SK-N-MC (cell line): ENCODE measurements around the gene BTBD10.

Source experiments
- DNase-seq: peaks from one replicate; pipeline ENCODE4 v3.0.0-alpha.2; 2011; ENCODE audit warnings: low read depth, low spot score
- H3K27ac ChIP-seq: fragments of 200-600 bp; sonication (generic); 2 replicates; pipeline ENCODE4 v1.5.1; 2016; ENCODE audit warnings: mixed run types
- H3K36me3 ChIP-seq: fragments of 200-600 bp; sonication (generic); 2 replicates; pipeline ENCODE4 v1.6.1; 2017; ENCODE audit warnings: antibody characterized with exemption, low read length, mixed read lengths; ENCODE audit not compliant: insufficient read depth
- H3K4me3 ChIP-seq: fragments of 200-600 bp; sonication (generic); 2 replicates; pipeline ENCODE4 v1.5.1; 2016
- H3K9ac ChIP-seq: fragments of 200-600 bp; sonication (generic); 2 replicates; pipeline ENCODE4 v1.8.0; 2017; ENCODE audit warnings: mixed run types, mixed read lengths; ENCODE audit not compliant: insufficient read length
- H3K9me3 ChIP-seq: fragments of 200-600 bp; sonication (generic); 2 replicates; pipeline ENCODE4 v1.6.1; 2017; ENCODE audit warnings: low read depth, mild to moderate bottlenecking, antibody characterized with exemption, low read length, moderate library complexity, mixed read lengths
- EZH2 ChIP-seq: fragments of 200-600 bp; sonication (generic); IDR thresholded peaks from one replicate; pipeline ENCODE4 v1.6.1; 2017; ENCODE audit warnings: antibody characterized with exemption
- FOXP2 ChIP-seq: optimal IDR thresholded peaks from 2 replicates; pipeline ENCODE3; 2011; ENCODE audit warnings: mild to moderate bottlenecking, moderate library complexity; ENCODE audit not compliant: insufficient read depth; ENCODE audit errors: extremely low read length, control extremely low read depth
- POLR2AphosphoS5 ChIP-seq: IDR thresholded peaks from 2 replicates; pipeline ENCODE4 v1.6.1; 2012; ENCODE audit warnings: mild to moderate bottlenecking, low read depth, low read length, borderline replicate concordance

BTBD10 gene

GRCh38 chr11:13479688-13480087 lies 16.7 kb upstream of the BTBD10 start:
- no peak for DNase-seq
- no peak for TF ChIP-seq FOXP2
- no peak for TF ChIP-seq POLR2AphosphoS5
- no peak for TF ChIP-seq EZH2
- H3K36me3 ChIP-seq, result no peaks in the 10 kb centered on the region
- H3K9ac ChIP-seq, result no peak overlapping the region
- no peak overlapping the region for H3K27ac ChIP-seq
- H3K9me3 ChIP-seq, result no peaks in the 10 kb centered on the region
- no peak overlapping the region for H3K4me3 ChIP-seq

GRCh38 chr11:13475091-13475490 lies 12.1 kb upstream of the BTBD10 start:
- no peaks in the 10 kb centered on the region for H3K9me3 ChIP-seq
- no peak overlapping the region for H3K4me3 ChIP-seq
- no peak for TF ChIP-seq POLR2AphosphoS5
- no peak for TF ChIP-seq EZH2
- no peak for TF ChIP-seq FOXP2
- no peak overlapping the region for H3K9ac ChIP-seq
- H3K27ac ChIP-seq, result no peak overlapping the region
- no peaks in the 10 kb centered on the region for H3K36me3 ChIP-seq
- DNase-seq, result no peak

GRCh38 chr11:13473013-13473722 lies 10.1 kb upstream of the BTBD10 start:
- H3K9ac ChIP-seq, result no peak overlapping the region
- no peaks in the 10 kb centered on the region for H3K36me3 ChIP-seq
- no peak for TF ChIP-seq FOXP2
- TF ChIP-seq EZH2, result no peak
- TF ChIP-seq POLR2AphosphoS5, result no peak
- DNase-seq, result no peak
- no peak overlapping the region for H3K27ac ChIP-seq
- H3K4me3 ChIP-seq, result no peak overlapping the region
- H3K9me3 ChIP-seq, result no peaks in the 10 kb centered on the region

- DNase-seq, result no peak
Observed at GRCh38 chr11:13468750-13469149, 5.7 kb upstream of the BTBD10 start.

GRCh38 chr11:13465909-13466371 lies 2.9 kb upstream of the BTBD10 start:
- Histone ChIP-seq H3K9ac (no peak overlapping the region), H3K4me3 (no peak overlapping the region), H3K36me3 (no peaks in the 10 kb centered on the region), H3K9me3 (no peaks in the 10 kb centered on the region), H3K27ac (no peak overlapping the region)
- no peak for TF ChIP-seq POLR2AphosphoS5
- TF ChIP-seq EZH2, result no peak
- TF ChIP-seq FOXP2, result no peak
- peak; percentile 22 for DNase-seq

More at GRCh38 chr11:13468750-13469149, 5.7 kb upstream of the BTBD10 start:
- H3K27ac ChIP-seq, result no peak overlapping the region
- no peak overlapping the region for H3K4me3 ChIP-seq
- no peaks in the 10 kb centered on the region for H3K9me3 ChIP-seq
- H3K9ac ChIP-seq, result no peak overlapping the region
- H3K36me3 ChIP-seq, result no peaks in the 10 kb centered on the region
- no peak for TF ChIP-seq POLR2AphosphoS5
- no peak for TF ChIP-seq FOXP2
- no peak for TF ChIP-seq EZH2

GRCh38 chr11:13463779-13464290 lies 813 bp upstream of the BTBD10 start:
- no peak overlapping the region for H3K27ac ChIP-seq

GRCh38 chr11:13462311-13462900 lies 616 bp downstream of the BTBD10 start:
- Histone ChIP-seq H3K27ac (no peak overlapping the region), H3K9me3 (no peaks in the 10 kb centered on the region), H3K36me3 (no peaks in the 10 kb centered on the region), H3K4me3 (peak overlapping the region; percentile 86), H3K9ac (peak overlapping the region; percentile 82)
- DNase-seq, result no peak
- TF ChIP-seq POLR2AphosphoS5, result no peak
- TF ChIP-seq EZH2, result no peak
- no peak for TF ChIP-seq FOXP2

More at GRCh38 chr11:13463779-13464290, 813 bp upstream of the BTBD10 start:
- TF ChIP-seq POLR2AphosphoS5, result no peak
- no peak for TF ChIP-seq EZH2
- no peak for TF ChIP-seq FOXP2
- DNase-seq, result no peak
- H3K9ac ChIP-seq, result peak overlapping the region; percentile 76
- peak overlapping the region; percentile 86 for H3K4me3 ChIP-seq
- no peaks in the 10 kb centered on the region for H3K36me3 ChIP-seq
- no peaks in the 10 kb centered on the region for H3K9me3 ChIP-seq

GRCh38 chr11:13461291-13461690 lies 1.7 kb downstream of the BTBD10 start:
- no peak overlapping the region for H3K27ac ChIP-seq
- H3K4me3 ChIP-seq, result no peak overlapping the region
- H3K36me3 ChIP-seq, result no peaks in the 10 kb centered on the region
- no peaks in the 10 kb centered on the region for H3K9me3 ChIP-seq
- no peak for DNase-seq
- TF ChIP-seq FOXP2 (no peak), EZH2 (no peak), POLR2AphosphoS5 (no peak)
- H3K9ac ChIP-seq, result no peak overlapping the region

- no peaks in the 10 kb centered on the region for H3K9me3 ChIP-seq
- H3K9ac ChIP-seq, result no peak overlapping the region
- no peaks in the 10 kb centered on the region for H3K36me3 ChIP-seq
- no peak overlapping the region for H3K4me3 ChIP-seq
- DNase-seq, result no peak
- TF ChIP-seq FOXP2, result no peak
- TF ChIP-seq EZH2, result no peak
- no peak for TF ChIP-seq POLR2AphosphoS5
- H3K27ac ChIP-seq, result no peak overlapping the region
Observed at GRCh38 chr11:13450832-13451397, 12.1 kb downstream of the BTBD10 start.
